Right lobe of liver (tissue), 4 donors: Measurements from ENCODE around the gene PCP4L1.

Source experiments
- CTCF ChIP-seq, 4 donors: fragments of 200-600 bp in 3 of 4; fragments of 450-650 bp in 1 of 4; IDR thresholded peaks; one replicate each; pipeline versions ENCODE4 v1.5.1 to v1.8.0; 2016 to 2022; ENCODE audit warnings: antibody characterized with exemption in 4 of 4, mild to moderate bottlenecking in 2 of 4
- POLR2A ChIP-seq: fragments of 450-650 bp; IDR thresholded peaks from one replicate; pipeline ENCODE4 v1.6.1; 2017; ENCODE audit warnings: antibody characterized with exemption, mild to moderate bottlenecking
- donor health status: DM: no; HTN: no; CAD: no.
- donor health status: DM: no; HTN: no; CAD: no.
- donor health status: DM: no; HTN: yes; CAD: no.

GRCh38 chr1:161260376-161261260 lies 2.1 kb downstream of the PCP4L1 start:
- no peak for TF ChIP-seq CTCF (IDR thresholded peaks at IDR 0.05)
- TF ChIP-seq POLR2A, result no peak
